A549 (cell line): Measurements from ENCODE around the gene LRRC28.

Source experiments
- BHLHE40 ChIP-seq: IDR thresholded peaks from 2 replicates; pipeline ENCODE4 v1.6.1; 2012; ENCODE audit warnings: low read depth, low read length, inconsistent platforms
- CEBPB ChIP-seq, 2 experiments: fragments of >200 bp in 1 of 2; sonication (Bioruptor Twin) in 1 of 2; formaldehyde crosslinking in 1 of 2; IDR thresholded peaks; 2 replicates each; pipeline ENCODE4 v1.6.1; 2012 to 2016
- CHD2 ChIP-seq: fragments of 150-350 bp; IDR thresholded peaks from 2 replicates; pipeline ENCODE4 v1.6.1; 2014; ENCODE audit warnings: low read length; ENCODE audit not compliant: partially characterized antibody
- JUNB ChIP-seq: fragments of >200 bp; sonication (Bioruptor Twin); formaldehyde crosslinking; IDR thresholded peaks from 2 replicates; pipeline ENCODE4 v1.6.1; 2016
- MYC ChIP-seq: IDR thresholded peaks from 2 replicates; pipeline ENCODE4 v1.6.1; 2012; ENCODE audit warnings: mild to moderate bottlenecking, inconsistent platforms, low read length, improper control_type of control experiment, borderline replicate concordance
- NFE2L2 ChIP-seq: fragments of 150-350 bp; conservative IDR thresholded peaks from 2 replicates; pipeline ENCODE4 v1.6.1; 2014; ENCODE audit warnings: low read length
- POLR2A ChIP-seq: IDR thresholded peaks from 2 replicates; pipeline ENCODE4 v1.6.1; 2012; ENCODE audit warnings: mild to moderate bottlenecking, low read length
- RARB ChIP-seq: fragments of 250-450 bp; sonication (Bioruptor Pico); IDR thresholded peaks from 2 replicates; pipeline ENCODE4 v1.8.0; 2021; ENCODE audit warnings: mild to moderate bottlenecking, moderate library complexity
- RFX5 ChIP-seq: fragments of 450-650 bp; IDR thresholded peaks from 2 replicates; pipeline ENCODE4 v1.7.1; 2014; ENCODE audit warnings: antibody characterized with exemption, mild to moderate bottlenecking, moderate library complexity
- SREBF2 ChIP-seq: fragments of 450-650 bp; IDR thresholded peaks from 2 replicates; pipeline ENCODE4 v1.6.1; 2014; ENCODE audit warnings: mild to moderate bottlenecking, moderate library complexity
- TF ChIP-seq, protein P1 (sequence below): fragments of >200 bp; sonication (Bioruptor Twin); formaldehyde crosslinking; IDR thresholded peaks from 3 replicates; pipeline ENCODE4 v1.5.1; 2016
- TF ChIP-seq, protein P2 (sequence below): IDR thresholded peaks from 2 replicates; pipeline ENCODE4 v1.6.1; 2012
- TF ChIP-seq, protein P3 (sequence below): fragments of 450-650 bp; IDR thresholded peaks from 2 replicates; pipeline ENCODE4 v1.6.1; 2014; ENCODE audit warnings: antibody characterized with exemption

DNA sequence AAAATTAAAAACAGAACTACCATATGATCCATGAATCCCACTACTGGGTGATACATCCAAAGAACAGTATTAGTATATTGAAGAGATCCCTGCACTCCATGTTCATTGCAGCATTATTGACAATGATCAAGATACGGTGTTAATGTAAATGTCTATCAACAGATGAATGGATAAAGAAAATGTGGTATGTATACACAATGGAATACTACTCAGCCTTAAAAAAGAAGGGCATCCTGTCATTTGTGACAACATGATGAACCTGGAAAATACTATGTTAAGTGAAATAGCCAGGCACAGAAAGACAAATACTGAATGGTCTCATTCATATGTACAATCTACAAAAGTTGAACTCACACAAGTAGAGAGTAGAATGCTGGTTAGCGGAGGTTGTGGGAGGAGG is 18.5 kb upstream of the LRRC28 start:
- TF ChIP-seq, protein P1, sequence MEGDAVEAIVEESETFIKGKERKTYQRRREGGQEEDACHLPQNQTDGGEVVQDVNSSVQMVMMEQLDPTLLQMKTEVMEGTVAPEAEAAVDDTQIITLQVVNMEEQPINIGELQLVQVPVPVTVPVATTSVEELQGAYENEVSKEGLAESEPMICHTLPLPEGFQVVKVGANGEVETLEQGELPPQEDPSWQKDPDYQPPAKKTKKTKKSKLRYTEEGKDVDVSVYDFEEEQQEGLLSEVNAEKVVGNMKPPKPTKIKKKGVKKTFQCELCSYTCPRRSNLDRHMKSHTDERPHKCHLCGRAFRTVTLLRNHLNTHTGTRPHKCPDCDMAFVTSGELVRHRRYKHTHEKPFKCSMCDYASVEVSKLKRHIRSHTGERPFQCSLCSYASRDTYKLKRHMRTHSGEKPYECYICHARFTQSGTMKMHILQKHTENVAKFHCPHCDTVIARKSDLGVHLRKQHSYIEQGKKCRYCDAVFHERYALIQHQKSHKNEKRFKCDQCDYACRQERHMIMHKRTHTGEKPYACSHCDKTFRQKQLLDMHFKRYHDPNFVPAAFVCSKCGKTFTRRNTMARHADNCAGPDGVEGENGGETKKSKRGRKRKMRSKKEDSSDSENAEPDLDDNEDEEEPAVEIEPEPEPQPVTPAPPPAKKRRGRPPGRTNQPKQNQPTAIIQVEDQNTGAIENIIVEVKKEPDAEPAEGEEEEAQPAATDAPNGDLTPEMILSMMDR = no peak
- TF ChIP-seq NFE2L2 (no peak), POLR2A (no peak), BHLHE40 (no peak), MYC (no peak), RFX5 (no peak), SREBF2 (no peak), CHD2 (no peak), CEBPB (IDR thresholded peaks at IDR 0.05) (no peak), RARB (CRISPR knock-in tag) (no peak), JUNB (no peak)
- TF ChIP-seq, protein P2, sequence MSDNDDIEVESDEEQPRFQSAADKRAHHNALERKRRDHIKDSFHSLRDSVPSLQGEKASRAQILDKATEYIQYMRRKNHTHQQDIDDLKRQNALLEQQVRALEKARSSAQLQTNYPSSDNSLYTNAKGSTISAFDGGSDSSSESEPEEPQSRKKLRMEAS = no peak
- TF ChIP-seq, protein P3, sequence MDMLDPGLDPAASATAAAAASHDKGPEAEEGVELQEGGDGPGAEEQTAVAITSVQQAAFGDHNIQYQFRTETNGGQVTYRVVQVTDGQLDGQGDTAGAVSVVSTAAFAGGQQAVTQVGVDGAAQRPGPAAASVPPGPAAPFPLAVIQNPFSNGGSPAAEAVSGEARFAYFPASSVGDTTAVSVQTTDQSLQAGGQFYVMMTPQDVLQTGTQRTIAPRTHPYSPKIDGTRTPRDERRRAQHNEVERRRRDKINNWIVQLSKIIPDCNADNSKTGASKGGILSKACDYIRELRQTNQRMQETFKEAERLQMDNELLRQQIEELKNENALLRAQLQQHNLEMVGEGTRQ = no peak
